Glutamatergic neuron (in vitro differentiated cells): ENCODE measurements around the gene SYNE2. TPM values are rescaled to one million over a fixed set of nuclear protein-coding genes. Genes with fewer than 3 reads are reported as not detected.

ENCODE experiments used
- DNase-seq: peaks from one replicate; pipeline ENCODE4 v3.0.0; 2022
- H3K27ac Mint-ChIP-seq: one replicate; pipeline ENCODE4 v1.8.0; 2020; ENCODE audit warnings: mild to moderate bottlenecking, mixed read lengths, inconsistent platforms; ENCODE audit not compliant: unreplicated experiment
- H3K27me3 Mint-ChIP-seq: one replicate; pipeline ENCODE4 v1.8.0; 2020; ENCODE audit warnings: mild to moderate bottlenecking, moderate library complexity, mixed read lengths, inconsistent platforms; ENCODE audit not compliant: unreplicated experiment
- H3K36me3 Mint-ChIP-seq: one replicate; pipeline ENCODE4 v1.8.0; 2020; ENCODE audit warnings: mild to moderate bottlenecking, mixed read lengths, inconsistent platforms; ENCODE audit not compliant: unreplicated experiment
- H3K4me1 Mint-ChIP-seq: one replicate; pipeline ENCODE4 v1.8.0; 2020; ENCODE audit warnings: mild to moderate bottlenecking, low read depth, mixed read lengths, inconsistent platforms; ENCODE audit not compliant: unreplicated experiment
- H3K4me3 Mint-ChIP-seq: one replicate; pipeline ENCODE4 v1.8.0; 2020; ENCODE audit warnings: mild to moderate bottlenecking, mixed read lengths, inconsistent platforms; ENCODE audit not compliant: unreplicated experiment
- H3K9me3 Mint-ChIP-seq: one replicate; pipeline ENCODE4 v1.8.0; 2020; ENCODE audit warnings: mild to moderate bottlenecking, moderate library complexity, mixed read lengths, inconsistent platforms; ENCODE audit not compliant: unreplicated experiment
- CTCF ChIP-seq: fragments of 200-600 bp; sonication (generic); IDR thresholded peaks from one replicate; pipeline ENCODE4 v1.5.0; 2021; ENCODE audit not compliant: partially characterized antibody, unreplicated experiment
- total RNA-seq: library from RNA; stranded (reverse); fragmentation: NEBNext Ultra II Directional; extraction: Animal tissue kit (Norgen Biotek cat#: 25700); gene quantifications from one replicate; pipeline ENCODE4 v1.2.1, GENCODE V29; 2021; ENCODE audit not compliant: unreplicated experiment

Gene SYNE2
- total RNA-seq, 1 donor from 2014 or later: 81.7 TPM

GRCh38 chr14:63905370-63905769 lies 52.6 kb downstream of the SYNE2 start:
- Mint-ChIP-seq H3K36me3 (peaks cover 8% of the 10 kb centered on the region), H3K9me3 (peaks cover 3% of the 10 kb centered on the region), H3K27ac (no peak overlapping the region), H3K4me3 (no peak overlapping the region), H3K27me3 (no peaks in the 10 kb centered on the region), H3K4me1 (peaks cover 4% of the 10 kb centered on the region)
- no peak for DNase-seq
- TF ChIP-seq CTCF: no peak

GRCh38 chr14:63908667-63909264 lies 56.0 kb downstream of the SYNE2 start:
- DNase-seq: no peak
- Mint-ChIP-seq H3K4me1 (peaks cover 9% of the 10 kb centered on the region), H3K27ac (no peak overlapping the region), H3K36me3 (peaks cover 8% of the 10 kb centered on the region), H3K4me3 (no peak overlapping the region), H3K27me3 (no peaks in the 10 kb centered on the region), H3K9me3 (peaks cover 3% of the 10 kb centered on the region)
- no peak for TF ChIP-seq CTCF

- DNase-seq: no peak
- peaks cover 3% of the 10 kb centered on the region for H3K9me3 Mint-ChIP-seq
- H3K27ac Mint-ChIP-seq: no peak overlapping the region
- no peak for TF ChIP-seq CTCF
- no peaks in the 10 kb centered on the region for H3K27me3 Mint-ChIP-seq
- H3K4me3 Mint-ChIP-seq: no peak overlapping the region
- H3K4me1 Mint-ChIP-seq: peaks cover 9% of the 10 kb centered on the region
- H3K36me3 Mint-ChIP-seq: peaks cover 6% of the 10 kb centered on the region
These were observed 57.2 kb downstream of the SYNE2 start for GRCh38 chr14:63909984-63910383.

GRCh38 chr14:63910583-63911363 lies 58.0 kb downstream of the SYNE2 start:
- Mint-ChIP-seq H3K9me3 (no peaks in the 10 kb centered on the region), H3K36me3 (no peaks in the 10 kb centered on the region), H3K4me1 (peaks cover 9% of the 10 kb centered on the region), H3K4me3 (no peak overlapping the region), H3K27ac (no peak overlapping the region), H3K27me3 (no peaks in the 10 kb centered on the region)
- TF ChIP-seq CTCF: no peak
- DNase-seq: no peak

GRCh38 chr14:63911404-63911803 lies 58.6 kb downstream of the SYNE2 start:
- H3K4me1 Mint-ChIP-seq: peaks cover 9% of the 10 kb centered on the region

More at GRCh38 chr14:63911404-63911803, 58.6 kb downstream of the SYNE2 start:
- Mint-ChIP-seq H3K36me3 (no peaks in the 10 kb centered on the region), H3K27ac (no peak overlapping the region), H3K27me3 (no peaks in the 10 kb centered on the region), H3K4me3 (no peak overlapping the region), H3K9me3 (no peaks in the 10 kb centered on the region)
- no peak for DNase-seq
- TF ChIP-seq CTCF: no peak
